HepG2 (cell line): ENCODE results near the gene CELA2B. TPM values are rescaled to one million over a fixed set of nuclear protein-coding genes. Genes with fewer than 3 reads are reported as not detected.

Experiments used
- ATAC-seq: fragments of 200-7000 bp; cut with Tn5 transposase; 3 replicates; pipeline ENCODE4 v1.9.1; 2020; ENCODE audit warnings: mild to moderate bottlenecking, moderate library complexity
- BruUV-seq: library from RNA; stranded (reverse); fragments of 400-500 nt; replicated peaks from 2 replicates; lab custom pipeline; 2021; lab: Mats Ljungman, UMichigan
- CTCF ChIA-PET: fragments of 300-600 bp; formaldehyde crosslinking; extraction: SDS; loops from one replicate; lab custom pipeline; 2021; ENCODE audit warnings: low total read pairs, inconsistent platforms, low intra/inter-chr PET ratio; lab: Yijun Ruan, JAX
- POLR2A ChIA-PET: fragments of 350-600 bp; sonication (Branson Sonifier 250); formaldehyde crosslinking; loops from one replicate; lab custom pipeline; 2020; ENCODE audit warnings: antibody characterized with exemption, inconsistent platforms; lab: Yijun Ruan, JAX
- DNase-seq: peaks from one replicate; pipeline ENCODE4 v3.0.0-alpha.2; 2015; ENCODE audit warnings: low spot score
- FAIRE-seq: peaks from 3 replicates; lab custom pipeline; 2011; peaks lifted over from hg19 to GRCh38; lab: Jason Lieb, UNC
- H2AFZ ChIP-seq: one replicate; pipeline ENCODE4 v1.6.1; 2011; ENCODE audit warnings: low read length, inconsistent platforms
- H3K27ac ChIP-seq: fragments of 300-600 bp; 3 replicates; pipeline ENCODE4 v1.8.0; 2011; ENCODE audit warnings: mixed run types, mild to moderate bottlenecking, mixed read lengths, low read length, inconsistent platforms; ENCODE audit not compliant: insufficient read depth; ENCODE audit errors: extremely low read length
- H3K27me3 ChIP-seq, 2 experiments: fragments of 200-600 bp in 1 of 2; 2 replicates in 1 of 2; 3 replicates in 1 of 2; pipeline versions ENCODE4 v1.6.0 to v1.8.0; 2011; ENCODE audit warnings: low read length in 2 of 2, mild to moderate bottlenecking in 2 of 2, moderate library complexity in 2 of 2, inconsistent platforms in 1 of 2; ENCODE audit not compliant: insufficient read depth in 2 of 2, control insufficient read depth in 1 of 2
- H3K36me3 ChIP-seq, 2 experiments: fragments of 200-600 bp in 1 of 2; replicated peaks in 1 of 2; 2 replicates in 1 of 2; 3 replicates in 1 of 2; pipeline versions ENCODE4 v1.5.1 to v1.8.0; 2011; ENCODE audit warnings: low read length in 2 of 2, inconsistent platforms in 1 of 2; ENCODE audit not compliant: insufficient read depth in 2 of 2, control insufficient read depth in 1 of 2
- H3K4me1 ChIP-seq: 2 replicates; pipeline ENCODE4 v1.5.1; 2012; ENCODE audit warnings: low read length, inconsistent platforms; ENCODE audit not compliant: insufficient read depth
- H3K4me2 ChIP-seq: 2 replicates; pipeline ENCODE4 v1.6.0; 2011; ENCODE audit warnings: low read depth, low read length, inconsistent platforms
- H3K4me3 ChIP-seq, 3 experiments: fragments of 200-600 bp in 1 of 3; sonication (generic), shearing (Covaris generic) in 1 of 3; replicated peaks in 1 of 3; 2 replicates each; pipeline ENCODE4 v1.5.1; 2011 to 2016; ENCODE audit warnings: low read length in 3 of 3, inconsistent platforms in 2 of 3, low read depth in 2 of 3, mild to moderate bottlenecking in 2 of 3, control low read depth in 1 of 3, mixed read lengths in 1 of 3; ENCODE audit not compliant: insufficient read depth in 1 of 3
- H3K79me2 ChIP-seq: one replicate; pipeline ENCODE4 v1.6.1; 2011; ENCODE audit warnings: low read length, inconsistent platforms; ENCODE audit not compliant: insufficient read depth
- H3K9ac ChIP-seq: 2 replicates; pipeline ENCODE4 v1.6.0; 2011; ENCODE audit warnings: mild to moderate bottlenecking, low read depth, low read length, inconsistent platforms; ENCODE audit not compliant: insufficient read depth
- H3K9me3 ChIP-seq: 2 replicates; pipeline ENCODE4 v1.5.1; 2012; ENCODE audit warnings: mild to moderate bottlenecking, low read length
- H4K20me1 ChIP-seq: 2 replicates; pipeline ENCODE4 v1.6.0; 2011; ENCODE audit warnings: inconsistent platforms, mild to moderate bottlenecking, low read length, moderate library complexity; ENCODE audit not compliant: insufficient read depth
- SOX13 ChIP-seq, 3 experiments: fragments of 450-650 bp in 1 of 3; sonication (generic) in 1 of 3; formaldehyde crosslinking in 1 of 3; IDR thresholded peaks in 2 of 3; conservative IDR thresholded peaks in 1 of 3; 2 replicates each; pipeline versions ENCODE4 v1.5.0 to v1.6.1; 2016 to 2020; ENCODE audit warnings: antibody characterized with exemption in 1 of 3, mild to moderate bottlenecking in 1 of 3, missing compliant biosample characterization in 1 of 3, missing genetic modification reagents in 1 of 3, moderate library complexity in 1 of 3
- ZMYM2 ChIP-seq: sonication (generic); formaldehyde crosslinking; IDR thresholded peaks from 2 replicates; pipeline ENCODE4 v1.8.0; 2022; ENCODE audit warnings: mild to moderate bottlenecking, missing genetic modification reagents
- ZNF549 ChIP-seq: sonication (generic); formaldehyde crosslinking; IDR thresholded peaks from 2 replicates; pipeline ENCODE4 v1.5.0; 2020; ENCODE audit warnings: missing genetic modification reagents
- ZNF768 ChIP-seq: sonication (generic); formaldehyde crosslinking; IDR thresholded peaks from 2 replicates; pipeline ENCODE4 v1.4.0; 2020; ENCODE audit warnings: missing genetic modification reagents
- WGBS: methylation state at CpG from one replicate; pipeline ENCODE4 v1.1.6; 2017; ENCODE audit warnings: low lambda C conversion rate; 5-methylcytosine and 5-hydroxymethylcytosine counted together
- in situ Hi-C: cut with HindIII; loops from 2 replicates; pipeline ENCODE4 v1.10.0; 2017; ENCODE audit warnings: low pct_unique_long_range_greater_than_20kb; ENCODE audit not compliant: extremely low pct_ligation_motif_present
- intact Hi-C: fragments of 100-400 bp; cut with micrococcal nuclease; formaldehyde crosslinking; loops from one replicate; pipeline ENCODE4 v1.10.0; 2022; ENCODE audit not compliant: unreplicated experiment
- polyA plus RNA-seq, 8 experiments: library from polyadenylated mRNA; depleted of rRNA in 3 of 8; stranded (reverse) in 7 of 8; unstranded in 1 of 8; fragments of >200 nt; fragmentation: Illumina TruSeq in 4 of 8; extraction: Trizol in 4 of 8; gene quantifications; 2 replicates each; pipeline versions ENCODE4 v1.2.1 to v1.2.3, GENCODE V29; 2011 to 2016; ENCODE audit warnings: low read depth in 4 of 8, missing spikeins in 1 of 8, mixed read lengths in 1 of 8; ENCODE audit not compliant: insufficient read depth in 1 of 8
- total RNA-seq, 5 experiments: library from RNA; depleted of rRNA; stranded (reverse); fragments of >200 nt; fragmentation: Illumina TruSeq; extraction: Trizol; gene quantifications; 2 replicates each; pipeline ENCODE4 v1.2.3, GENCODE V29; 2016; ENCODE audit warnings: low read depth in 1 of 5

Gene CELA2B
- total and polyA plus RNA-seq, 2 of the 13 experiments (the other 11 are each of a cell fraction or from before 2014, with no cell fraction given) = not detected

DNA sequence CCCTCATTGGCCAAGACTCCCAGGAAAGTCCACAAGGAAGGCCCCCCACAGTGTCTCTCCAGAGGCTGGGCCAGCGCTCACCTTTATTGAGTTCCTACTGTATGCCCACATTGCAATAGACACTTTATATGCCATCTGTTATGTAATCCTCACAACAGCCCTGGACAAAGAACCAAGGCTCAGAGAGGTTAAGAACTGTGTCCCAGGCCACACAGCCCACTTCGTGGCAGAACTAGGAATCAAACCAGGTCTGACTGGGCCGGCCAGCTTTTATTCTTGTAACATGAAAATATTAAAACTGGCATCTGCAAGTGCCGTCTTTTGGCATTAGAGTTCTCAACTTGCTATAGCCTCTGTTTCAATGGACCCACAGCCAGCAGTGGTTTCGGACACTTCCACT lies 33.1 kb upstream of the CELA2B start:
- in situ Hi-C loops = no loop called here
- Histone ChIP-seq H3K36me3 (no peaks in the 10 kb centered on the region), H2AFZ (no peak overlapping the region), H3K79me2 (no peaks in the 10 kb centered on the region), H3K4me3 (no peak overlapping the region), H3K27me3 (peaks cover 0 to 11% of the 10 kb centered on the region in 2 experiments; a peak in 3 of 5 replicates), H3K27ac (no peak overlapping the region), H4K20me1 (0 out of 2 replicates have a peak, but pooled peaks cover 3% of the 10 kb centered on the region), H3K4me2 (no peak overlapping the region), H3K4me1 (peaks cover 15% of the 10 kb centered on the region), H3K9me3 (no peaks in the 10 kb centered on the region), H3K9ac (no peak overlapping the region)
- ATAC-seq (no peak), FAIRE-seq (no peak), DNase-seq (no peak)
- 26% methylated on average over 5 of the region's 5 CpGs for WGBS
- BruUV-seq = no TSS peak
- intact Hi-C loops = no loop called here
- POLR2A ChIA-PET = no interaction called here
- CTCF ChIA-PET = no interaction called here
- TF ChIP-seq ZNF768 (CRISPR knock-in tag) (peak; percentile 73; the same call in 1 of the 2 replicates), ZNF549 (CRISPR knock-in tag) (no peak)

DNA sequence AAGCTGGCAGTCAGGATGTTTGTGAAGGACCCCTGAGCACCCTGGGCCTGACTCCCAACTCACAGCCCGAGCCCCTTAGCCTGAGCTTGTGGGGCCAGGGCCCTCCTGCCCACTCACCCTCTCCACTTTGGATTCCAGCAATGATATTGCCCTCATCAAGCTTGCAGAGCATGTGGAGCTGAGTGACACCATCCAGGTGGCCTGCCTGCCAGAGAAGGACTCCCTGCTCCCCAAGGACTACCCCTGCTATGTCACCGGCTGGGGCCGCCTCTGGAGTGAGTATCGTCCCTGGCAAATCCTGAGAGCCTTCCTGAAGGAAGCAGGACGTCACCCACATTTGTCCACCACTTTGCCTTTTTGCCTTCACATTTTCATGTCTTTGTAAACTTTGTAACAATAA lies 32.6 kb upstream of the CELA2B start:
- no peak for FAIRE-seq
- POLR2A ChIA-PET = no interaction called here
- H3K4me3 ChIP-seq = no peak overlapping the region
- whole genome bisulfite sequencing = 0% methylated on average over 5 of the region's 5 CpGs
- no peak overlapping the region for H3K9ac ChIP-seq
- no peak overlapping the region for H3K4me2 ChIP-seq
- DNase-seq = no peak
- no peak for TF ChIP-seq ZMYM2 (CRISPR knock-in tag)
- TF ChIP-seq SOX13 (IDR thresholded peaks at IDR 0.05) = no peak
- TF ChIP-seq SOX13 (CRISPR knock-in tag; conservative IDR thresholded peaks at IDR 0.05 in 1 of 2, IDR thresholded peaks at IDR 0.05 in 1 of 2) = 0 out of 4 replicates have a peak, but pooled peaks of 1 of the 2 experiments have one; percentile 4
- in situ Hi-C loops = no loop called here
- H3K27me3 ChIP-seq = peaks cover 0 to 11% of the 10 kb centered on the region in 2 experiments; a peak in 3 of 5 replicates
- no peaks in the 10 kb centered on the region for H3K36me3 ChIP-seq
- CTCF ChIA-PET = no interaction called here
- no peak overlapping the region for H3K27ac ChIP-seq
- 0 out of 2 replicates have a peak, but pooled peaks cover 3% of the 10 kb centered on the region for H4K20me1 ChIP-seq
- H3K4me1 ChIP-seq = peaks cover 12% of the 10 kb centered on the region
- BruUV-seq = no TSS peak
- H2AFZ ChIP-seq = no peak overlapping the region
- H3K9me3 ChIP-seq = no peaks in the 10 kb centered on the region
- peak; percentile 41; the same call in 1 of the 3 replicates for ATAC-seq
- H3K79me2 ChIP-seq = no peaks in the 10 kb centered on the region
- intact Hi-C loops = no loop called here
